CD4-positive, alpha-beta T cell treated with Interleukin-4 for 4 hours (primary cell): ENCODE measurements around the gene STXBP5L.
"Not testable (repeated sequence)": the region's sequence is repeated elsewhere in the genome, so short reads cannot be mapped to it uniquely, and the experiment has no call there.

Experiments used
- DNase-seq: peaks from one replicate; pipeline ENCODE4 v3.0.0-alpha.2; 2020

The STXBP5L gene

GRCh38 chr3:121064121-121064520 is 156.1 kb downstream of the STXBP5L start:
- DNase-seq: no peak

- DNase-seq: no peak
These were observed 164.1 kb downstream of the STXBP5L start for GRCh38 chr3:121072133-121072532.

GRCh38 chr3:121073011-121073410 is 165.0 kb downstream of the STXBP5L start:
- no peak for DNase-seq

- DNase-seq: no peak
These were observed 167.2 kb downstream of the STXBP5L start for GRCh38 chr3:121075191-121075590.

- not testable (repeated sequence) for DNase-seq
These were observed 170.5 kb downstream of the STXBP5L start for GRCh38 chr3:121078378-121079101.

GRCh38 chr3:121096953-121097352 is 188.9 kb downstream of the STXBP5L start:
- DNase-seq: no peak

GRCh38 chr3:121111086-121111485 is 203.1 kb downstream of the STXBP5L start:
- not testable (repeated sequence) for DNase-seq

GRCh38 chr3:121111914-121112612 is 204.1 kb downstream of the STXBP5L start:
- no peak for DNase-seq

- no peak for DNase-seq
These were observed 218.2 kb downstream of the STXBP5L start for GRCh38 chr3:121126033-121126706.

- no peak for DNase-seq
These were observed 218.7 kb downstream of the STXBP5L start for GRCh38 chr3:121126707-121127035.

GRCh38 chr3:121152573-121152972 is 244.6 kb downstream of the STXBP5L start:
- DNase-seq: no peak

- DNase-seq: no peak
These were observed 245.8 kb downstream of the STXBP5L start for GRCh38 chr3:121153851-121154250.

- DNase-seq: no peak
These were observed 247.0 kb downstream of the STXBP5L start for GRCh38 chr3:121155028-121155427.

GRCh38 chr3:121165397-121165837 is 257.4 kb downstream of the STXBP5L start:
- no peak for DNase-seq

- DNase-seq: no peak
These were observed 259.6 kb downstream of the STXBP5L start for GRCh38 chr3:121167374-121168139.

- no peak for DNase-seq
These were observed 267.1 kb downstream of the STXBP5L start for GRCh38 chr3:121175083-121175482.

GRCh38 chr3:121190626-121191025 is 282.6 kb downstream of the STXBP5L start:
- DNase-seq: not testable (repeated sequence)

GRCh38 chr3:121202573-121202972 is 294.6 kb downstream of the STXBP5L start:
- DNase-seq: no peak

GRCh38 chr3:121223116-121223515 is 315.1 kb downstream of the STXBP5L start:
- DNase-seq: no peak

GRCh38 chr3:121228971-121229370 is 321.0 kb downstream of the STXBP5L start:
- no peak for DNase-seq

GRCh38 chr3:121230194-121230593 is 322.2 kb downstream of the STXBP5L start:
- DNase-seq: not testable (repeated sequence)

GRCh38 chr3:121231872-121232271 is 323.9 kb downstream of the STXBP5L start:
- DNase-seq: no peak
